PFSK-1 (cell line): ENCODE results near the gene FLOT1.

ENCODE experiments used
- SIN3A ChIP-seq: IDR thresholded peaks from 2 replicates; pipeline ENCODE4 v1.6.1; 2012; ENCODE audit warnings: mild to moderate bottlenecking, low read length, moderate library complexity, borderline replicate concordance; ENCODE audit not compliant: insufficient read depth
- TF ChIP-seq, protein P1 (sequence below), 2 experiments: IDR thresholded peaks; 2 replicates each; pipeline versions ENCODE4 v1.6.1 to v1.8.0; 2011 to 2012; ENCODE audit warnings: low read depth in 2 of 2, low read length in 2 of 2, control low read depth in 1 of 2, inconsistent platforms in 1 of 2, mild to moderate bottlenecking in 1 of 2, moderate library complexity in 1 of 2; ENCODE audit not compliant: insufficient read depth in 1 of 2

DNA sequence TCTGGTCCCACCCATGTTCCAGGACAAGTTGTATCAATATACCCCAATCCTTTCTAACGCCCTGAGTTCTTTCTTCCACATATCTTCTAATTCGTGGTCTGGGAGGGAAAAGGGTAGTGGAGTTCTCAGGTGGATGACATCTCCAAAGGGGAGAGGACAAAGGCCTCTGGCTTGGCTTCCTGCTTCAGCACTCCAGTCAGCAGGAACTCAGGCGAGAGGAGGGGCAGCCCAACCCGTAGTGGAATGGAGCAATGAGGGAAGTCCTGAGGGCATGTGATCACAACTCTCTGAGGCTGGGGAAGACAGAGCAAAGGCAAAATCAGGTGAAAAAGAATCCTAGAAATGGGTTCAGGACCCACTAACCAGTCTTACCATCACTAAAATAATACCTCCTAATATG is 42.1 kb downstream of the FLOT1 start:
- TF ChIP-seq, protein P1, sequence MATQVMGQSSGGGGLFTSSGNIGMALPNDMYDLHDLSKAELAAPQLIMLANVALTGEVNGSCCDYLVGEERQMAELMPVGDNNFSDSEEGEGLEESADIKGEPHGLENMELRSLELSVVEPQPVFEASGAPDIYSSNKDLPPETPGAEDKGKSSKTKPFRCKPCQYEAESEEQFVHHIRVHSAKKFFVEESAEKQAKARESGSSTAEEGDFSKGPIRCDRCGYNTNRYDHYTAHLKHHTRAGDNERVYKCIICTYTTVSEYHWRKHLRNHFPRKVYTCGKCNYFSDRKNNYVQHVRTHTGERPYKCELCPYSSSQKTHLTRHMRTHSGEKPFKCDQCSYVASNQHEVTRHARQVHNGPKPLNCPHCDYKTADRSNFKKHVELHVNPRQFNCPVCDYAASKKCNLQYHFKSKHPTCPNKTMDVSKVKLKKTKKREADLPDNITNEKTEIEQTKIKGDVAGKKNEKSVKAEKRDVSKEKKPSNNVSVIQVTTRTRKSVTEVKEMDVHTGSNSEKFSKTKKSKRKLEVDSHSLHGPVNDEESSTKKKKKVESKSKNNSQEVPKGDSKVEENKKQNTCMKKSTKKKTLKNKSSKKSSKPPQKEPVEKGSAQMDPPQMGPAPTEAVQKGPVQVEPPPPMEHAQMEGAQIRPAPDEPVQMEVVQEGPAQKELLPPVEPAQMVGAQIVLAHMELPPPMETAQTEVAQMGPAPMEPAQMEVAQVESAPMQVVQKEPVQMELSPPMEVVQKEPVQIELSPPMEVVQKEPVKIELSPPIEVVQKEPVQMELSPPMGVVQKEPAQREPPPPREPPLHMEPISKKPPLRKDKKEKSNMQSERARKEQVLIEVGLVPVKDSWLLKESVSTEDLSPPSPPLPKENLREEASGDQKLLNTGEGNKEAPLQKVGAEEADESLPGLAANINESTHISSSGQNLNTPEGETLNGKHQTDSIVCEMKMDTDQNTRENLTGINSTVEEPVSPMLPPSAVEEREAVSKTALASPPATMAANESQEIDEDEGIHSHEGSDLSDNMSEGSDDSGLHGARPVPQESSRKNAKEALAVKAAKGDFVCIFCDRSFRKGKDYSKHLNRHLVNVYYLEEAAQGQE (IDR thresholded peaks at IDR 0.05; ENCODE audit: insufficient read depth in 1 of 2, low read depth in 2 of 2, low read length in 2 of 2) = no peak
- TF ChIP-seq SIN3A = no peak
